Sigmoid colon (tissue), 7 donors: Measurements from ENCODE around the gene DLG1. TPM values are rescaled to one million over a fixed set of nuclear protein-coding genes. Genes with fewer than 3 reads are reported as not detected.

Experiments used
- DNase-seq: peaks from one replicate; pipeline ENCODE4 v3.0.0-alpha.2; 2019
- H3K27ac ChIP-seq, 4 donors: fragments of 200-600 bp; sonication (generic); one replicate each; pipeline ENCODE4 v1.5.1; 2016 to 2019; ENCODE audit warnings: mild to moderate bottlenecking in 1 of 4
- H3K27me3 ChIP-seq, 3 donors: fragments of 200-600 bp; sonication (generic); one replicate each; pipeline ENCODE4 v1.5.1; 2019; ENCODE audit warnings: mild to moderate bottlenecking in 1 of 3
- H3K36me3 ChIP-seq, 4 donors: fragments of 200-600 bp; sonication (generic); one replicate each; pipeline ENCODE4 v1.5.1; 2016 to 2019
- H3K4me1 ChIP-seq, 4 donors: fragments of 200-600 bp; sonication (generic); one replicate each; pipeline ENCODE4 v1.5.1; 2017 to 2019
- H3K4me3 ChIP-seq, 4 donors: fragments of 200-600 bp; sonication (generic); one replicate each; pipeline ENCODE4 v1.5.1; 2017 to 2019; ENCODE audit warnings: mild to moderate bottlenecking in 2 of 4, moderate library complexity in 1 of 4
- H3K9me3 ChIP-seq, 4 donors: fragments of 200-600 bp in 3 of 4; sonication (generic) in 3 of 4; one replicate each; pipeline versions ENCODE4 v1.5.1 to v1.6.1; 2013 to 2019
- CTCF ChIP-seq, 4 experiments: fragments of 450-650 bp in 3 of 4; fragments of 200-600 bp in 1 of 4; IDR thresholded peaks; one replicate each; pipeline ENCODE4 v1.5.1; 2016 to 2019; ENCODE audit warnings: antibody characterized with exemption in 4 of 4, mild to moderate bottlenecking in 3 of 4, moderate library complexity in 2 of 4
- EP300 ChIP-seq, 4 donors: sonication (generic); formaldehyde crosslinking; IDR thresholded peaks; one replicate each; pipeline ENCODE4 v1.6.1; 2017; ENCODE audit warnings: antibody characterized with exemption in 4 of 4
- POLR2A ChIP-seq, 2 donors: fragments of 450-650 bp; IDR thresholded peaks; one replicate each; pipeline ENCODE4 v1.6.1; 2016; ENCODE audit warnings: antibody characterized with exemption in 2 of 2, mild to moderate bottlenecking in 2 of 2, moderate library complexity in 2 of 2
- POLR2AphosphoS5 ChIP-seq, 4 donors: sonication (generic); formaldehyde crosslinking; IDR thresholded peaks; one replicate each; pipeline ENCODE4 v1.6.1; 2017; ENCODE audit warnings: antibody characterized with exemption in 4 of 4
- WGBS, 2 donors: extraction: QIAGEN DNeasy Blood & Tissue Kit; methylation state at CpG; one replicate each; pipeline ENCODE4 v1.1.7; 2013; 5-methylcytosine and 5-hydroxymethylcytosine counted together
- intact Hi-C: fragments of 100-400 bp; cut with DNase I; formaldehyde crosslinking; loops from one replicate; pipeline ENCODE4 v1.15.1; 2023
- polyA plus RNA-seq, 3 donors: library from polyadenylated mRNA; stranded (reverse); fragments of 200-250 nt; gene quantifications; one replicate each; pipeline ENCODE4 v1.2.3, GENCODE V29; 2013
- total RNA-seq, 4 donors: library from RNA; depleted of rRNA; stranded (reverse); fragments of >200 nt; gene quantifications; one replicate each; pipeline ENCODE4 v1.1.0, GENCODE V29; 2016
- donor health status: healthy with polysubstance abuse.
- donor health status: Bipolar disorder and iron deficiency.
- donor health status: healthy.

The DLG1 gene
- total and polyA plus RNA-seq, 7 donors: 30.6 to 83.7 (median 64.3) TPM

- DNase-seq: no peak
- H3K4me1 ChIP-seq: peaks cover 0 to 18% (median 3%) of the 10 kb centered on the region in 4 donors
- intact Hi-C loops: no loop called here
- TF ChIP-seq POLR2AphosphoS5 (IDR thresholded peaks at IDR 0.05) (no peak), CTCF (IDR thresholded peaks at IDR 0.05) (no peak), EP300 (IDR thresholded peaks at IDR 0.05) (no peak)
- WGBS, 2 donors: 97 to 98% methylated on average over 4 of the region's 4 CpGs
- peaks cover 0 to 10% (median 3%) of the 10 kb centered on the region in 4 donors for H3K36me3 ChIP-seq
- H3K4me3 ChIP-seq: no peak overlapping the region
- no peaks in the 10 kb centered on the region for H3K27me3 ChIP-seq
- H3K27ac ChIP-seq: no peak overlapping the region
- H3K9me3 ChIP-seq: no peaks in the 10 kb centered on the region
Observed at GRCh38 chr3:197266331-197266730, 32.1 kb downstream of the DLG1 start.

GRCh38 chr3:197262709-197263108, 35.7 kb downstream of the DLG1 start:
- no peak for TF ChIP-seq POLR2AphosphoS5 (IDR thresholded peaks at IDR 0.05)
- Histone ChIP-seq H3K4me3 (no peak overlapping the region), H3K4me1 (peaks cover 0 to 7% (median 0%) of the 10 kb centered on the region in 4 donors), H3K9me3 (no peaks in the 10 kb centered on the region), H3K36me3 (peaks cover 0 to 10% (median 3%) of the 10 kb centered on the region in 4 donors), H3K27ac (no peak overlapping the region), H3K27me3 (no peaks in the 10 kb centered on the region)
- DNase-seq: no peak
- intact Hi-C loops: no loop called here

- peaks cover 0 to 6% (median 2%) of the 10 kb centered on the region in 4 donors for H3K4me1 ChIP-seq
- peaks cover 0 to 10% (median 0%) of the 10 kb centered on the region in 4 donors for H3K36me3 ChIP-seq
- no peak overlapping the region for H3K27ac ChIP-seq
- no peaks in the 10 kb centered on the region for H3K27me3 ChIP-seq
- no peak for DNase-seq
- intact Hi-C loops: no loop called here
- no peaks in the 10 kb centered on the region for H3K9me3 ChIP-seq
- no peak overlapping the region for H3K4me3 ChIP-seq
- WGBS, 2 donors: 98% methylated on average over 1 of the region's 1 CpG
- TF ChIP-seq POLR2A (IDR thresholded peaks at IDR 0.05) (no peak), EP300 (IDR thresholded peaks at IDR 0.05) (no peak), CTCF (IDR thresholded peaks at IDR 0.05) (no peak), POLR2AphosphoS5 (IDR thresholded peaks at IDR 0.05) (no peak)
Observed at GRCh38 chr3:197261164-197261509, 37.3 kb downstream of the DLG1 start.

GRCh38 chr3:197260491-197261163, 37.8 kb downstream of the DLG1 start:
- H3K36me3 ChIP-seq: peaks cover 0 to 10% (median 0%) of the 10 kb centered on the region in 4 donors
- peaks cover 0 to 10% (median 2%) of the 10 kb centered on the region in 4 donors for H3K4me1 ChIP-seq
- H3K27me3 ChIP-seq: no peaks in the 10 kb centered on the region
- WGBS, 2 donors: 70 to 81% methylated on average over 4 of the region's 4 CpGs
- DNase-seq: no peak
- H3K4me3 ChIP-seq: no peak overlapping the region
- H3K9me3 ChIP-seq: no peaks in the 10 kb centered on the region
- no peak for TF ChIP-seq EP300 (IDR thresholded peaks at IDR 0.05)
- TF ChIP-seq POLR2A (IDR thresholded peaks at IDR 0.05): no peak
- no peak for TF ChIP-seq CTCF (IDR thresholded peaks at IDR 0.05)
- no peak for TF ChIP-seq POLR2AphosphoS5 (IDR thresholded peaks at IDR 0.05)
- intact Hi-C loops: no loop called here
- H3K27ac ChIP-seq: no peak overlapping the region

GRCh38 chr3:197259096-197259495, 39.3 kb downstream of the DLG1 start:
- Histone ChIP-seq H3K4me1 (peaks cover 0 to 10% (median 2%) of the 10 kb centered on the region in 4 donors), H3K9me3 (no peaks in the 10 kb centered on the region), H3K36me3 (peaks cover 0 to 10% (median 0%) of the 10 kb centered on the region in 4 donors), H3K27me3 (no peaks in the 10 kb centered on the region), H3K27ac (no peak overlapping the region), H3K4me3 (no peak overlapping the region)
- intact Hi-C loops: loop anchor here (5.0 kb wide), 1 partner anchor 198 kb away; no protein-coding TSS in a partner anchor
- TF ChIP-seq EP300 (IDR thresholded peaks at IDR 0.05) (no peak), POLR2A (IDR thresholded peaks at IDR 0.05) (no peak), CTCF (IDR thresholded peaks at IDR 0.05) (no peak), POLR2AphosphoS5 (IDR thresholded peaks at IDR 0.05) (no peak)
- 68 to 78% methylated on average over 2 of the region's 2 CpGs for WGBS, 2 donors
- DNase-seq: no peak
